CD14-positive monocyte (primary cell): ENCODE measurements around the gene SLC25A21. TPM values are rescaled to one million over a fixed set of nuclear protein-coding genes. Genes with fewer than 3 reads are reported as not detected.

Experiments used
- DNase-seq, 3 donors: peaks; one replicate each; pipeline ENCODE4 v3.0.0-alpha.2; 2011 to 2022
- H2AFZ ChIP-seq: 2 replicates; pipeline ENCODE4 v1.6.0; 2012; ENCODE audit warnings: mild to moderate bottlenecking, low read depth, low read length, inconsistent platforms; ENCODE audit not compliant: insufficient read depth, poor library complexity, severe bottlenecking
- H3K27ac ChIP-seq, 2 donors: 1 replicate in 1 of 2; 2 replicates in 1 of 2; pipeline ENCODE4 v1.5.1; 2012 to 2013; ENCODE audit warnings: low read length in 2 of 2, control low read depth in 1 of 2, inconsistent platforms in 1 of 2, low read depth in 1 of 2, mild to moderate bottlenecking in 1 of 2
- H3K27me3 ChIP-seq, 2 donors: one replicate each; pipeline versions ENCODE4 v1.6.0 to v1.6.1; 2011 to 2013; ENCODE audit warnings: low read length in 2 of 2; ENCODE audit not compliant: control insufficient read depth in 2 of 2, insufficient read depth in 2 of 2
- H3K36me3 ChIP-seq, 2 donors: replicated peaks in 1 of 2; 1 replicate in 1 of 2; 2 replicates in 1 of 2; pipeline versions ENCODE4 v1.5.1 to v1.6.1; 2012 to 2013; ENCODE audit warnings: low read length in 2 of 2, control low read depth in 1 of 2, inconsistent platforms in 1 of 2, mild to moderate bottlenecking in 1 of 2; ENCODE audit not compliant: insufficient read depth in 2 of 2, control insufficient read depth in 1 of 2
- H3K4me1 ChIP-seq, 2 donors: 1 replicate in 1 of 2; 2 replicates in 1 of 2; pipeline versions ENCODE4 v1.5.1 to v1.6.1; 2012 to 2013; ENCODE audit warnings: low read length in 2 of 2, control low read depth in 1 of 2, inconsistent platforms in 1 of 2, mild to moderate bottlenecking in 1 of 2, moderate library complexity in 1 of 2; ENCODE audit not compliant: insufficient read depth in 2 of 2, control insufficient read depth in 1 of 2
- H3K4me2 ChIP-seq: replicated peaks from 2 replicates; pipeline ENCODE3; 2012; ENCODE audit warnings: low read length, moderate library complexity, mild to moderate bottlenecking; ENCODE audit not compliant: poor library complexity, severe bottlenecking; ENCODE audit errors: extremely low read depth
- H3K4me3 ChIP-seq, 3 experiments: fragments of 200-600 bp in 1 of 3; sonication (generic) in 1 of 3; replicated peaks in 1 of 3; 1 replicate in 2 of 3; 2 replicates in 1 of 3; pipeline ENCODE4 v1.5.1; 2011 to 2013; ENCODE audit warnings: low read length in 3 of 3, mild to moderate bottlenecking in 3 of 3, control low read depth in 2 of 3, low read depth in 2 of 3, inconsistent platforms in 1 of 3, moderate library complexity in 1 of 3
- H3K79me2 ChIP-seq: 2 replicates; pipeline ENCODE4 v1.6.0; 2012; ENCODE audit warnings: mild to moderate bottlenecking, control low read depth, inconsistent platforms, low read length, moderate library complexity; ENCODE audit not compliant: insufficient read depth
- H3K9ac ChIP-seq: 2 replicates; pipeline ENCODE4 v1.6.0; 2017; ENCODE audit warnings: low read length, mild to moderate bottlenecking; ENCODE audit not compliant: insufficient read depth, poor library complexity, severe bottlenecking
- H3K9me3 ChIP-seq, 2 donors: replicated peaks in 1 of 2; 1 replicate in 1 of 2; 2 replicates in 1 of 2; pipeline versions ENCODE4 v1.5.1 to v1.6.1; 2012 to 2013; ENCODE audit warnings: low read length in 2 of 2, control low read depth in 1 of 2; ENCODE audit not compliant: control insufficient read depth in 1 of 2, insufficient read depth in 1 of 2
- H4K20me1 ChIP-seq: 2 replicates; pipeline ENCODE4 v1.6.0; 2012; ENCODE audit warnings: mild to moderate bottlenecking, low read length, control low read depth, moderate library complexity; ENCODE audit not compliant: insufficient read depth
- H3K27ac Mint-ChIP-seq, 7 donors: one replicate each; pipeline ENCODE4 v1.8.0; 2020; ENCODE audit warnings: mild to moderate bottlenecking in 7 of 7, mixed read lengths in 7 of 7, moderate library complexity in 6 of 7, inconsistent platforms in 2 of 7
- H3K27me3 Mint-ChIP-seq, 3 donors: one replicate each; pipeline ENCODE4 v1.8.0; 2021 to 2022; ENCODE audit warnings: low read depth in 3 of 3, mild to moderate bottlenecking in 3 of 3, mixed read lengths in 3 of 3, moderate library complexity in 3 of 3, inconsistent platforms in 1 of 3
- H3K36me3 Mint-ChIP-seq, 2 donors: one replicate each; pipeline ENCODE4 v1.8.0; 2020; ENCODE audit warnings: mixed read lengths in 2 of 2, inconsistent platforms in 1 of 2, mild to moderate bottlenecking in 1 of 2
- H3K4me1 Mint-ChIP-seq: one replicate; pipeline ENCODE4 v1.8.0; 2020; ENCODE audit warnings: mild to moderate bottlenecking, mixed read lengths
- H3K4me3 Mint-ChIP-seq, 2 donors: one replicate each; pipeline ENCODE4 v1.8.0; 2020; ENCODE audit warnings: mild to moderate bottlenecking in 2 of 2, mixed read lengths in 2 of 2, moderate library complexity in 1 of 2
- H3K9me3 Mint-ChIP-seq, 7 donors: one replicate each; pipeline ENCODE4 v1.8.0; 2020 to 2022; ENCODE audit warnings: mixed read lengths in 7 of 7, mild to moderate bottlenecking in 6 of 7, moderate library complexity in 6 of 7, inconsistent platforms in 2 of 7
- CTCF ChIP-seq: fragments of 200-600 bp; IDR thresholded peaks from one replicate; pipeline ENCODE4 v1.8.0; 2022; ENCODE audit warnings: antibody characterized with exemption, mild to moderate bottlenecking
- WGBS: methylation state at CpG from one replicate; pipeline ENCODE4 v1.1.5; 2013; ENCODE audit warnings: missing lambda C conversion rate; ENCODE audit not compliant: insufficient coverage; 5-methylcytosine and 5-hydroxymethylcytosine counted together
- intact Hi-C, 2 donors: fragments of 100-400 bp; cut with micrococcal nuclease; formaldehyde crosslinking; loops; one replicate each; pipeline versions ENCODE4 v1.15.0 to v1.15.1; 2023
- polyA plus RNA-seq, 3 donors: library from polyadenylated mRNA; depleted of rRNA in 1 of 3; unstranded in 2 of 3; stranded (reverse) in 1 of 3; fragments of 300-500 nt in 2 of 3; fragments of >200 nt in 1 of 3; fragmentation: Illumina TruSeq in 2 of 3; gene quantifications; 1 replicate in 2 of 3; 2 replicates in 1 of 3; pipeline ENCODE4 v1.2.3, GENCODE V29; 2012 to 2021

Gene SLC25A21
- polyA plus RNA-seq, 3 donors = not detected

GRCh38 chr14:36856095-36856878, 316.1 kb downstream of the SLC25A21 start:
- Histone ChIP-seq H3K4me2 (no peak overlapping the region), H3K4me1 (no peaks in the 10 kb centered on the region), H3K9ac (no peak overlapping the region), H3K27me3 (no peaks in the 10 kb centered on the region), H3K79me2 (no peaks in the 10 kb centered on the region), H2AFZ (no peak overlapping the region), H4K20me1 (no peaks in the 10 kb centered on the region), H3K27ac (no peak overlapping the region), H3K9me3 (no peaks in the 10 kb centered on the region), H3K36me3 (no peaks in the 10 kb centered on the region), H3K4me3 (no peak overlapping the region)
- intact Hi-C loops = no loop called here
- peaks cover 0 to 4% (median 3%) of the 10 kb centered on the region in 7 donors for H3K9me3 Mint-ChIP-seq
- H3K36me3 Mint-ChIP-seq = no peaks in the 10 kb centered on the region
- H3K4me1 Mint-ChIP-seq = no peaks in the 10 kb centered on the region
- WGBS = 64% methylated on average over 14 of the region's 15 CpGs
- no peaks in the 10 kb centered on the region for H3K27me3 Mint-ChIP-seq
- no peak for DNase-seq
- no peak overlapping the region for H3K27ac Mint-ChIP-seq
- no peak for TF ChIP-seq CTCF
- H3K4me3 Mint-ChIP-seq = no peak overlapping the region

GRCh38 chr14:36855396-36855795, 317.0 kb downstream of the SLC25A21 start:
- no peaks in the 10 kb centered on the region for H3K4me1 ChIP-seq
- no peak overlapping the region for H3K4me3 ChIP-seq
- no peak overlapping the region for H2AFZ ChIP-seq
- Mint-ChIP-seq H3K27ac (no peak overlapping the region), H3K4me1 (no peaks in the 10 kb centered on the region), H3K27me3 (no peaks in the 10 kb centered on the region), H3K9me3 (peaks cover 0 to 4% (median 3%) of the 10 kb centered on the region in 7 donors), H3K36me3 (no peaks in the 10 kb centered on the region), H3K4me3 (no peak overlapping the region)
- no peak for TF ChIP-seq CTCF
- H3K9me3 ChIP-seq = no peaks in the 10 kb centered on the region
- no peak overlapping the region for H3K27ac ChIP-seq
- no peaks in the 10 kb centered on the region for H3K27me3 ChIP-seq
- no peaks in the 10 kb centered on the region for H3K36me3 ChIP-seq
- no peak for DNase-seq
- intact Hi-C loops = no loop called here
- H4K20me1 ChIP-seq = no peaks in the 10 kb centered on the region
- no peaks in the 10 kb centered on the region for H3K79me2 ChIP-seq
- H3K4me2 ChIP-seq = no peak overlapping the region
- 67% methylated on average over 1 of the region's 3 CpGs for WGBS
- H3K9ac ChIP-seq = no peak overlapping the region
